KOPT-K1 (cell line): ENCODE measurements around the gene PHF19.

Source experiments
- H3K27ac ChIP-seq: fragments of 200-600 bp; sonication (generic); 2 replicates; pipeline ENCODE4 v1.5.1; 2016; ENCODE audit warnings: antibody characterized with exemption, mild to moderate bottlenecking, low read depth, low read length; ENCODE audit not compliant: poor library complexity, severe bottlenecking
- H3K36me3 ChIP-seq: fragments of 200-600 bp; sonication (generic); 2 replicates; pipeline ENCODE4 v1.5.1; 2017; ENCODE audit warnings: antibody characterized with exemption, mild to moderate bottlenecking, low read length, moderate library complexity; ENCODE audit not compliant: insufficient read depth
- H3K9me3 ChIP-seq: fragments of 200-600 bp; sonication (generic); 2 replicates; pipeline ENCODE4 v1.5.1; 2017; ENCODE audit warnings: antibody characterized with exemption, low read length, mild to moderate bottlenecking; ENCODE audit not compliant: insufficient read depth, poor library complexity, severe bottlenecking

Gene PHF19

DNA sequence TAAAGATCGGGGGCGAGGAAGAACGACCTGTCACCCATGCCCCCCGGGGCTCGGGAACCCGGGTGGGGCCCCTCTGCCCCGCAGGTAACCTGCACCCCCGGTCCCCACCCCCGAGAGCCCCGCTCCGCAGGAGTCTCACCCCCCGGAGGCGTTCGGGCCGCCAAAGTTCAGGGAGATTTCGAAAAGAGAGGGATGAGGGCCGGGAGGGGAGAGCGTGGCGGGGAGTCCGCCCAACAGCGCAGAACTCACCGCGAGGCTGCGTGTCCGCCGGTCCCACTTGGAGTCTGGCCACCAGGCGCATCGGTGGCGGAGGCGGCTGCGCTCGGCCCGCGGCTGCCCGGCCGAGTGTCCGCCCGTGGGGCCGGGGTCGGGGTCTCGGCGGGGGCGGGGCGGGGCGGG lies at the start of gene PHF19:
TSS of gene PHF19 (minus strand) at position 347 of the 399 bp plus-strand sequence. CDS start 2,447 bp downstream, outside the sequence.
- peaks cover 29% of the 10 kb centered on the region for H3K36me3 ChIP-seq
- peak within 1 kb of the TSS; percentile 100 for H3K27ac ChIP-seq
- no peaks in the 10 kb centered on the region for H3K9me3 ChIP-seq

DNA sequence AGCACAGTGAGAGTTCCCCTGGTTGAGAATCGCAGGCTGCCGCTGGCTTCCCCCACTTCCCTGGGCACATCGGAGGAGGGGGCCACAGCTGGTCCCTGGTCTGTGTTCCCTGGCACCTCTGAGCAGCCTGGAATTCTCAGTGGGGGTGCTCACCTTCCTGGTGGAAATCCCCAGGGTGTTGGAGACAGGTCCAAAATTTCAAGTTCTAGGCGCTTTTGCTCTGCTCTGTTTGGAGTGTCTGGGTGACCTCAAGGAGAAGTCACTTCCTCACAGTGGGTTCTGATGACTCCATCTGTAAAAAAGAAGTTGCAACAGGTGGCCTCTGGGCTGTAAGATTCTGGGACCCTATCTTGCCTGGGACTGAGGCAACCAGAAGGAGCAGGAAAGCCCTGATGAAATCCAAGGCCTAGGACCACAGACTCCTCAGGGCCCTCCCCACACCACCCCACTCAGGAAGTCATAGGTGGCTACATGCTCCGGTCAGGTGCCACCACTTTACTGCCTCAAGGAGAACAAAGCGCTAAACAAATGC lies 49.5 kb upstream of the PHF19 start, which contains the start of gene TRAF1:
TSS of gene TRAF1 (minus strand) at position 400 of the 532 bp plus-strand sequence. CDS start 721 bp downstream, outside the sequence.
- H3K9me3 ChIP-seq, result no peaks in the 10 kb centered on the region
- H3K36me3 ChIP-seq, result no peaks in the 10 kb centered on the region
- peak within 1 kb of the TSS; percentile 64 for H3K27ac ChIP-seq

DNA sequence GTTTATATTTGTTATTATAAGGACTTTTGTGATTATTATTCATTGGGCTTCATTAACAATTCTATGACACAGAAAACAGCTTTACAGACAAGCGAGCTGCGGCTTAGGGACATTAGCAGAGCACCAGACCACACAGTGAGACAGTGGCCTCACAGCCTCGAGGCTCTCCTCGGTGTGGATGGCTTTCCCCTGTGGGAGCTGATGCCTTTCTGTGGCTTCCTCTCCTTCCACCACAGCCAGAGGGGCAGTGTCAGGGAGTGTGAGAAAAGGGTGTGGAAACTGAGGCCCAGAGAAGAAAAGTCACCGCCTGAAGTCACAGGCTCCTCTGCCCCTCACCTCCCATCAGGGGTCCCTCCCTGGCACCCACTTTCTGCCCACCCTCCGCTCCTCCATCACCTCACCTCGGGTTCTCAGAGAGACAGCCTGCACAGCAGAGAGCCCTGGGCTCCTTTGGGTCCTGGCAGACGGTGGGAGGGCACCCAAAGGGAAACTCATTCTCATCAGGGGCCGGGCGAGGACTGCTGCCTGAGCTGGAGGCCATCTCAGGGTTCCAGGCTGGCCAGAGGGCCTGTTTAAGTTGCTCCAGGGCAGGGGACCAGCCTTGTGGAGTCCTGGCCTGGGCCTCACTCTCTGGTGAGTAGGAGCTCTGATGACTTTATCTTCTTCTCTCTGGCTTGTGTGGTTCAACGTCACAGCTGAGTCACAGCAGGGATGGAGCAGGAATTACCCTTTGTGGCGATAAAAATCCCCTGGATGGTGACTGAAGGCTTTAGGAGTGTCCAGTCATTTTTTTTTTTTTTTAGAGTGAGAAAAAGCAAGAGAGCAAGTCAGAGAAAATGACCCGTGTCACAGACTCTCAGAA lies 48.8 kb upstream of the PHF19 start:
- Histone ChIP-seq H3K27ac (peak overlapping the region; percentile 64), H3K36me3 (no peaks in the 10 kb centered on the region)

DNA sequence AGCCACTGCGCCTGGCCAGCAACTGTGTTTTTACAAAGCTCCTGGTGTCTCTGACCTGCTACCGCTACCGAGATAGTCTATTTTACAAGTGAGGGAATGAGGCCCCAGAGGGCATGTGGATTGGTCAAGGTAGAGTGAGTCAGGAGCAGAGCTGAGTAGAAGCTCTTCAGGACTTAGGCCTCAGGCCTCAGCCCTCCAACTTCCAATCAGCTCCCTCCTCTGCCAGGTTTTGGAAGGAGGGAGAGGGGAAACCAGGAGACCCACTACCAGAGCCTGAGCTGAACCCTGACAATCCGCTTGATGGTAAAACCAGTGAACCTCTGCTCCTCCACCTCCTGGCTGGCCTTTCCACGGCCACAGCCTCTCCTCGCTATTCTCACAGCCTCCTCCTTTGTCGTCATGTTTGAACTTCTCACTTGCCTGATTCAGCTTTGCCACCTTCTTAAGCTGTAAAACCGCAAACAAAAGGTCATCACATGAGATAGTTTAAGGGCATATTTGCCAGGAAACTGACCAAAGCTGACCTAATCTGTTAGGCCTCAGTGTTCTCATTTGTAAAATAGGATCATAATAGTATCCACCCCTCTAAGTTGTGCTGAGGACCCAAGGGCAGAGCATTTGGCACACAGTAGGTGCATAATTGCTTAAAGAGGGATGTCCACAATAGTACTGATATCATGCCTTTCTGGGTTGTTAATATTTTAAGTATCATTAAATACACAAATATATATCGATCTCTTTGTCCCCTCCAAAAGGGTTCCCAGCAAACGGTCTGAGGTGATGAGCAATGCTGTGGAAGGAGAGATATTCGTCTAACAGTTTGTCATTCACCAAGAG lies 47.9 kb upstream of the PHF19 start:
- Histone ChIP-seq H3K36me3 (no peaks in the 10 kb centered on the region), H3K27ac (peak overlapping the region; percentile 4), H3K9me3 (no peaks in the 10 kb centered on the region)

More for the DNA sequence above, 48.8 kb upstream of the PHF19 start:
- no peaks in the 10 kb centered on the region for H3K9me3 ChIP-seq

DNA sequence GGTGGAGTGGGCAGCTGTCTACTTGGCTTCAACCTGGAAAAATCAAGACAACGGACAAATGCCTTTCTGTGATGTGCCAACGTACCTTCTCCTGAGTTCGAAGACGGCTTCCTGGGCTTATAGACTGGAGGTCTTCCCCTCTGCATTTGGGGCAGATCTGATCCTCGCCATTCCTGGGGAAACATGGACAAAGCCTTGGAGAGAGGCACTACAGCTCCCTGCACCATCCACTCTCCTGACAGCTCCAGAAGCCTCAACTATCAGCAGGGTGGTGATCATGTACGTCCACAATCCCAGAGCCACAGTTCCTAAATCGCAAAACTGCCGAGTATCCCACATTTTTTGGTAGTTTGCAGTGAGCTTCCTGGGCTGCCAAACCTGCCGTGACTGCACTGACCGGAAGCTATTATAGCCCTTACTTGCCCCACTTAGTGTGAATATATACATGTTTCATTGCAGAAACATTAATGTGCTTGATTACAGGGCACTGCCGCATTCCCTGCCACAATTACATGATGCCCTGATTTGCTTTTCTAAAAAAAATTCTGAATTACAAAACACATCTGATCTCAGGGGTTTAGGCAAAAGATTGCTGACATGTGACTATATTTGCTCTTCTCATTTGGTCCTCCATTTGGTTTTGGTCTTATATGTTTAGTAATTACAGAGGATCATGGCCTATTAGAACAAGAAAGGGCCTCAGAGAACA lies 46.8 kb upstream of the PHF19 start:
- Histone ChIP-seq H3K36me3 (no peaks in the 10 kb centered on the region), H3K9me3 (no peaks in the 10 kb centered on the region), H3K27ac (no peak overlapping the region)

DNA sequence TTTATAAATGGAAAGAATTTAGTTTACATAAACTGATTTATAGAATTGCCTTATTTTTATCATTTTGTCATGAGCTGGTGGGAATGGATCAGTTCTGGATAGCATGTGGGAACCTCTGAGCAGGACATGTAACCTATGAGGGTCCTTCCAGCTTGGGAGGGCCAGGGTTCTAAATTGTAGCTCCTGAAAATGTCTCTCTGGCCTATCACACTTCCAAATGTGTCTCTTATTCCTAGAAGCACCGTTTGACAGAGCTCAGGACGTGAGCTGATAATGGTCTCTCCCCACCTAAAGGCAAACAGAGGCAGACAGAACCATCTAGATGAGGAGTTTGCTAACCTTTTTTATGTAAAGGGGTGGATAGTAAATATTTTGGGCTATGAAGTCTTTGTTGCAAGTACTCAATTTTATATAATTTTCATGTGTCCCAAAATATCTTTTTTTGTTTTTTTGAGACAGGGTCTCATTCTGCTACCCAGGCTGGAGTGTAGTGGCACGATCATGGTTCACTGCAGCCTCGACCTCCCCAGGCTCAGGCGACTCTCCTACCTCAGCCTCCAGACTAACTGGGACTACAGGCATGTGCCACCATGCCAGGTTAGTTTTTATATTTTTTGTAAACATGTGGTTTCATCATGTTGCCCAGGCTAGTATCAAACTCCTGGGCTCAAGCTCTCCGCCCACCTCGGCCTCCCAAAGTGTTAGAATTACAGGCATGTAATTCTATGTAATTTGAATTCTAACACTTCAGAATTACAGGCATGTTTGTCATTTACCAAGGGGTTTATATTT lies 45.6 kb upstream of the PHF19 start:
- H3K36me3 ChIP-seq, result no peaks in the 10 kb centered on the region
- no peaks in the 10 kb centered on the region for H3K9me3 ChIP-seq
- no peak overlapping the region for H3K27ac ChIP-seq

DNA sequence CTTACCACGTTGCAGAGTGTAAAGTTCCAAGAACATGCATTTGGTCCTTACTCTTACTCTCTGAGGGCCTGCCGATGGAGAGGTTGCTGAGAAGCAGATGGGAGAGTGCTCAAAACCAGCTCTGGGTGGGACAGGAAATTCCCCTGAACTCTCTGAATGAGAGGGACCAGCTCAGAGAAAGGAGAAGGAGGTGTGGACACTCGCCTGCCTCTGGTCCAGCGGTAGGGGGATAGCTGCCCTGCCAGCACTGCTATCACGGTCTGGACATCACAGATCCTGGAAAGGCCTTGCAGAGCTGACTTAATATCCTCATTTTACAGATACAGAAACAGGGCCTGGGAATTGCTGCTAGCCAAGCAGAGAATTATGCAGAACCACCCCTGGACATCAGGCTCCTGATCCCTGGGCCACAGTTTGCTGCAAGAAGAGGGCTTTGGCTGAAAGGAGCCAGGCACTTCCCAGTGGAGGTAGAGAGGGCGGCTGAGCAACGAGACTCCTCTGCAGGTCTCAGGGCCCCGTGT lies 44.7 kb upstream of the PHF19 start:
- Histone ChIP-seq H3K36me3 (no peaks in the 10 kb centered on the region), H3K27ac (no peak overlapping the region), H3K9me3 (no peaks in the 10 kb centered on the region)

DNA sequence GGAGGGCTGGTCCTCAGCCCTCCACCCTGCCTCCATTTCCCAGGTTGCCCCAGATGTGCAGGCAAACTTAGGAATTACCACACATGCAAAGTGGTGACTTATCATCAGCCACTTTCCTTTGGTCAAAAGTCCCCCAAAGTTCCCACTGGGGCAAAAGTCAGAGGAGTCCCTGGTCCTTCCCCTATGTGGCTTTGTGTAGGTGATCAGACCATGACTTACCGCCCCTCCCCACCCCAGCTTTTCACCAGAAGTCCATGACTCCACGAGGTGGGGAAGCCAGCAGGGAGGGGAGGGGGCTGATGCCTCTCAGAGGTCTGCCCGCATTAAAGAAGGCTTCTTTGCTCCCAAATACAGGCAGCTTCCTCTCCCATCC lies 43.8 kb upstream of the PHF19 start:
- no peaks in the 10 kb centered on the region for H3K36me3 ChIP-seq
- no peaks in the 10 kb centered on the region for H3K9me3 ChIP-seq
- no peak overlapping the region for H3K27ac ChIP-seq

DNA sequence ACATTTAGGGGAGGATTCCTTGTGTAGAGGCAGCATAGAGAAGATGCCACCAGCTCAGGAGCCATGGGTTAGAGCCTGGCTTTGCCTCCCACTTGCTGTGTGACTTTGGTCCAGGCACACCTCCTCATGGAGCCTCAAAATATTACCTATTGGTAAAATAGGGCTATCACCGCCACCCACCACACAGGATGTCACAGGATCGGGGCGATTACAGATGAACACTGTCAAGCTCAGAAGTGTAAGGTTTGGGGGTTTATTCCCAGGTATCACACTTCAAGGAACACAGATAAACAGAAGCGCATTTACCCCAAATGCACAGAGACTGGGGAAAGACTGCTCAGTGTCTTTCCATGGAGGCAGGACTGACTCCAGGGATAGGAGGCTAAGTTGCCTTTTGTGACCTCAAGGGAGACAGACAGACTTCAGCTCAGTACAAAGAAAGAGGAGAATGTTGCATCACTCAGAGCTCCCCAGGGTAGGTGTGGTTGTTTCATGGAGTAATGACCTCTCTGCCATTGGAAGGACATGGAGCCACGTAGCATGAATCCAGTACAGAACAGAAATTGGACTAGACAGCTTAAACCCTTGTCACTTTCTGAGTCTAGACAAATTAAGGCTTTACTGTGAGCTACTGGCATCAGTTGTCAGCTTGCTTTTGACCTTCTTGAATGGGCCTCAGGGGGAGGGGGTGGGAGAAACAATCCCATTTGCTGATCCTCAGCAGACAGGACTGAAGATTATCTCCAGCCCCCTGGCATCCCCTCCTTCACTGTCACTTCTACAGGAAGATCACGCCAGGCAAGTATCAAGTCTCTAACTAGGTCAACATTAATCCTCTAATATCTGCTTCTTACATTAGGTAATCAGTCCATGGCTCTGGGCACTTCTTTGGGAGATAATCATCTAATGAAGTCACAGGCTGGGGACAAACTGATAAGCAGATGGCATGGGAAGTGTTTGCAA lies 43.1 kb upstream of the PHF19 start:
- H3K27ac ChIP-seq, result no peak overlapping the region
- no peaks in the 10 kb centered on the region for H3K9me3 ChIP-seq
- H3K36me3 ChIP-seq, result no peaks in the 10 kb centered on the region

DNA sequence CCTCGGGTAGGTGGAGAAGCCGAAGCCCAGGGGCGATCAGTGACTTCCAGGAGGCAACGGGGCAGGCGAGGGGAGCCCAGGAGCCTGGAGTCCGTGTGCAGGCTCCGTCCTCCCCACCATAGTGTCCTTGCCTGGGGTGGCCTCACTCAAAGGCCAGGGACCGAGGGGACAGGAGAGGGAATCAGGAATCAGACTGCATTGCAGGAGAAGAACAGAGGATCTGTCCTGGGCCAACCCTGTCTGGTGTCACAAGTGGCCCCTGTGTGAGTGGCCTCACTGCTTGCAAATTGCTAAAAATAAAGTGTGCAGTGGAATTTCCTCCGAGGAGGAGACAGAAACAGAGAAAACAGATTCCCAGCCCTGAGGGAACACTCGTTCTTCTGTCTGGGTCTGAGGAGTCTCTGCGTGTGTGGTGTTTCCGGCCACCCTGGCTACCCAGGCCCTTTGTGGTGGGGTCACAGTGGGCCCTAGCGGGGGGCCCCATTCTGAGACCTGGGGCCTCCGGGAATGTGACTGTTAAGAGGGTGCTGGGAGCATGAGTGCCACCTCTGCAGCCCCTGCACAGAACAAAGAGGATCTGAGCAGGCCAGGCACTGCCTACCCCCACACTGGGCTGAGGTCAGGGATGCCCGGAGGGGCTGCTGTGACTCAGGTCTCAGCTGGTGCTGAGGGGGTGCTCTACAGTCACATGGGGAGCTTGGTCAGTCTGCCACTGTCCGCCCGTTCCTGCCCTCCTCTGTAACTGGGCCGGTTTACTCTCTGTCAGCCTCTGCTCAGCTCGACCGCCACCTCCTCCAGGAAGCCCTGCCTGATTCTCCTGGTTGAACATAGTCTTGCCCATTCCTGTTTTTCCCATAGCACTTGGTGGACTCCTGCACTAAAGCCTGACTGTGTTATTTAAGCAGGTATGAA lies 42.2 kb upstream of the PHF19 start:
- Histone ChIP-seq H3K36me3 (no peaks in the 10 kb centered on the region), H3K9me3 (no peaks in the 10 kb centered on the region), H3K27ac (no peak overlapping the region)

DNA sequence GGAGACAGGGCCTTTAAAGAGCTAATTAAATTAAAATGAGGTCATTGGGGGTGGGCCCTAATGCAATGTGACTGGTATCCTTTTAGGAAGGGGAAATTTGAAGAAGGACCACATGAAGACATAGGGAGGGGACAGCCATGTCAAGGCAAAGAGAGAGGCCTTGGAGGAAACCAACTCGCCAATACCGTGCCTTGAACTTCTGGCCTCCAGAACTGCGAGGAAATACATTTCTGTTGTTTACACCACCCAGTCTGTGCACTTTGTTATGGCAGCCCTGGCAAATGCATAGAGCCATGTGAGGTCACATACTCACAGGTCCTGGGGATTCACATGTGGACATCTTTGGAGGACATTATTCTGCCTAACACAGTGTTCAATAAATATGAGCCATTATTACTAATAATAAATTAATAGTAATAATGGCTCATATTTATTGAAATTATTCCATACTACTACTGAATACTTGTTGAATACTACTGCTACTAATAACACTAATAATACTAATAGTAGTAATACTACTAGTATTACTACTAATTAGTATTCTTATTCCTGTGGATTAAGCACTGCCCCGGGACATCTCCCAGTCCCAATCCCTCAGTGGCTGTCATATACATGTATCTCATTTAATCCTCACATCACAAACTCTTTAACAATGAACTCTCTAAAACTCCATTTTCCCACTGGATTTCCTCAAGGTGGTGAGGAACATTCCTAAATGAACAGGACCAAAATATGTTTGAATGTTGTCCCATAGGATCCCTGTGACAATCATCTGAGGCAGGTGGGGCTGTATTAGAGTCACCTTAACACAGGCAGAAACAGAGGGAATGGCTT lies 41.2 kb upstream of the PHF19 start:
- Histone ChIP-seq H3K36me3 (no peaks in the 10 kb centered on the region), H3K27ac (no peak overlapping the region), H3K9me3 (no peaks in the 10 kb centered on the region)
